Inflammatory macrophage treated with lipopolysaccharide for 1 hour (primary cell): ENCODE results near the gene B3GALT5.

Source experiments
- DNase-seq, 2 donors: peaks; one replicate each; pipeline ENCODE4 v3.0.0-alpha.2; 2020 to 2022

Gene B3GALT5

GRCh38 chr21:39610703-39611102, 2.0 kb upstream of the B3GALT5 start:
- DNase-seq = no peak

DNA sequence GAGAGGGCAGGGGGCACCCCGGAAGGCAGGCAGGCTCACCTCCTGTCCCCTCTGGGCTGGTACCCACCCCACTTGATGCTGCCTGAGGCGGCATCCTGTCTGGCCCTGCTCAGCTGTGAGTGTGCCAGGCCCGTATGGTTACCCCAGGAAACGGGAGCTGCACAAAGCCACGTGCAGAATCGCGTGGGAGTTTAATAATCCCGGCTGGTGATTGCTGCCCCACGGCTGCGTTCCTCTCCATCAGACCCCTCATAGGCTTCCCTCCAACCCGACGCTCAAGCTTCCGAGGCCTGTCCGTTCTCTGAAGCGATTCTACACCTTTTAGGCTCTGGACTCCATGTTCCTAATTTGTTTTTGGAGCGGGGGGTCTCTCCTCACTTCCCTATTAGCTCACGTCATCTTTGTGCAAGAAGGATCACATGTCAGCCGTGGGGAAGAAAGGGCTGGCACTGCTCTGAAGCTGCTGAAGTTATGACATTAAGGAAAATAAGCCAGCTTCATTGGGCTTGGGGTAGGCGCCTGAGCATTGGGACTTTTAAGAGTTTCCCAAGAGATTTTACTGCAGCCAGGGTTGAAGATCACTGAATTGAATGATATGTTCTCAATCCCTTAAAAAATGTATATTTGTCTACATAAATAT, 1.1 kb upstream of the B3GALT5 start:
- peak; percentile 1 to 26 for DNase-seq

GRCh38 chr21:39613041-39613934, 548 bp downstream of the B3GALT5 start:
- DNase-seq = no peak

- DNase-seq = no peak
These were observed 3.6 kb downstream of the B3GALT5 start for GRCh38 chr21:39616211-39616772.

DNA sequence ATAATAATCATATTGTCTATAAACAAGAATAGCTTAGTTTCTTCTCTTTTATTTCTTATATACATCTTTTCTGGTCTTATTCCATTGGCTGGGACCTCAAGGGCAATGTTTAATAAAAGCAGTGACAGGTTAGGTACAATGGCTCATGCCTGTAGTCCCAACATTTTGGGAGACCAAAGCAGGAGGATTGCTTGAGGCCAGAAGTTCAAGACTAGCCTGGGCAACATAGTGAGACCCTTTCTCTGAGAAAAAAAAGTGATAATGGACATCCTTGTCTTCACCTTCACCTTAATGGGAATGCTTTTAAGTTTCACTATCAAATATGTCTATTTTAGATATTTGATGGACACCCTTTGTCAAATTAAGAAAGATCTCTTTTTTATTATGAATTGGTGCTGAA, 8.1 kb downstream of the B3GALT5 start:
- no peak for DNase-seq

- no peak for DNase-seq
These were observed 12.6 kb downstream of the B3GALT5 start for GRCh38 chr21:39625211-39625895.

DNA sequence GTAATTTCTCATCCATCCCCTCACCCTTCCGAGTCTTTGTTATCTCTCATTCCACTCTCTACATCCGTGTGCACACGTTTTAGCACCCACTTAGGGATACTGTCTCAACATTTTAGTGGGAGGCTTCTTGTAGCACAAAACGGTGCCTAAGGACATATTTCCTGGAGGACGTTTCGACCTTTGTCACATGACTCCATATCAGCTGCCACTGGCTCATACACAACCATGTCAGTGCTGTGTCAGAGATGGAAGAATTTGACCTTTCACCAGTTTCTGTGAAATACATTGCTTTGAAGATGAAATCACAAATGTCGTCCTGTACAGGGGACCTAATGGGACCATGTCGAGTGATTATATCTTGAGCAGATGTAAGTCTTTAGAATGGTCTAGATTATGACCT, 15.6 kb downstream of the B3GALT5 start:
- no peak for DNase-seq

- DNase-seq = no peak
These were observed 17.5 kb downstream of the B3GALT5 start for GRCh38 chr21:39630191-39630591.

GRCh38 chr21:39630827-39631226, 18.1 kb downstream of the B3GALT5 start:
- no peak for DNase-seq

DNA sequence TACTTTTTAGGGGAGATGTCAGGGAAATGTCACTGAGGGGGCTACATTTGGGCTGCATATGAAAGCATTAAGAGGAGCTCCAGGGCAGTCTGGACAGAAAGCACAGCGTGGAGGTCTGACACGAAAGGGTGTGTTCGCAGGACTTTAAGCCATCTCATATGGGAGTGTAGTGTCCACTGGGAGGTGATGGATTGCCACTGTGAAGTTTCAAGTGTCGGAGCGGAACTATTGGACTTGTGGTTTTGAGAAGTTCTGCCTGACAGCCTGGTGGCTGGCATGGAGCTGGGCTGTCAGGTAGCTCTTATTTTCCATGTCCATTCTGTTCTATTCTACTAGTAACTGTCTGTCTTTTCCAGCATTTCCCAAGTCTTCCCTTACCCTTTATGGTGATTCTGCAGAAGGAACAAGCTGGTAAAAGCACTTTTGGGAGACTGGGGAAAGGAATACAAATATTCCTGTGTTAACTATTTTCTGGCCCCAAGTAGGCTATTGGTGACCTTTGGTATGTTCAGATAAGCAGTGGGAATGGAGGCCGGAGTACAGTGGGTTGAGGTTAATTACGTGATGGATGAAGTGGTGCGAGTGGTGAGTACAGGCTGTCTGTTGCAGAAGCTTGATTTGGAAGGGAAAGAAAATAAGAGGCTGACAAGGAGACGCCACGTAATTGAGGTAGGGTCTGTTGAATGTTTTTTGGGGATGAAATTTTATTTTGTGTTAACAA, 19.3 kb downstream of the B3GALT5 start:
- no peak for DNase-seq

GRCh38 chr21:39632796-39633442, 20.2 kb downstream of the B3GALT5 start:
- DNase-seq = no peak

GRCh38 chr21:39633770-39634181, 21.0 kb downstream of the B3GALT5 start:
- DNase-seq = no peak

DNA sequence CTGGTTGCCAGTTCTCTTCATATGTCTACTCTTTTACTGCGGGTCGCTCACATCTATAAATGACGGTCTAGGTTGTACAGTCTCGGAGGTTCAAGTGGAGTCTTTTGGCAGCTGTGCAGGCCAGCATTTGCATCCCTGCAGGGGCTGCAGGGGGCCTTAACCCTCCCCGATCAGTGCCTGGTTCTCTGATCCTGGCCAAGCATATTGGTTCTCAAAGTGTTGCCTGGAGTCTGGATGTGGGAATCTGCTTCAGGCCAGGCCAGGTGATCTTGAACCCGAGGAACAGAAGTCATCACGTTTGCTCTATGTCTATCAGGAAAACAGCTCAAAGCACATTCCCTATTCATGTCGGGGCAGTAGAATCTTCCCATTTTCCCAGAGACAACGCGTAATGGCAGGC, 21.8 kb downstream of the B3GALT5 start:
- no peak for DNase-seq

DNA sequence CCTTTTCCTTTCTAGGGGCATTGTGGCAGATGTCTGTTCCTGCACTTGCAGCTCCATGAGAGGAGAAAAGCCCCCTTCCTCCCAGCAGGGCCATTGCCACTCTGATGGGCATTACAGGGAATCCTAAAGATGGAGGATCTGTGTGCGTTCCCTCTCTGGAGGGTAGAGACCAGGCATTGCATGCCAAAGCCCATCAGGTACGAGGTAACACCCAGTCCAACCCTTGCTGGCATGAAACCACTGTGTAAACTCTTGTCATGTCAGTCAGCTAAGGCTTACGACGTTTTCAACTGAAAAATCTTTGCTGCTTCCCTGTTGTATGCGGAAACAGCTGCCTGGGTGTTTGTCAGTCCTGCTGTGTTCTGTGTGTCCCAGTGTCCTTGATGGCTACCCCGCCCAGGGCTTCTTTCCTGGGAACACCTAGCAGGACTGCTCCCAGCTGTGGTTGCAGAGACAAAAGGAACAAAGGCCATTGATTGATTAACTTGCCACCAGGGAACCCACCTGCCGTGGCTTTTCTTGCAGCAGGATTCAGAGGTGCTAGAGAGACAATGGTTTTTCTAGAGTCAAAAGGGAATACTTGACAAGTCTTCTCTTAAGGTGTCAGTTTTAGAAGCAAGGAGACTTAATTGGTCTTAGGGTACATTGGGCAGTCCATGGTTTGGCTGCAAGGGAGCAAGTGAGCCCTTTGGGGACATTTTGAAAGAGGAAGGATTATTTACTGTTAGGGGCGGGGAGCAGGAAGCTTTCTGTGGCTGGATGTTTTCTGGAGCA, 24.6 kb downstream of the B3GALT5 start:
- no peak for DNase-seq

DNA sequence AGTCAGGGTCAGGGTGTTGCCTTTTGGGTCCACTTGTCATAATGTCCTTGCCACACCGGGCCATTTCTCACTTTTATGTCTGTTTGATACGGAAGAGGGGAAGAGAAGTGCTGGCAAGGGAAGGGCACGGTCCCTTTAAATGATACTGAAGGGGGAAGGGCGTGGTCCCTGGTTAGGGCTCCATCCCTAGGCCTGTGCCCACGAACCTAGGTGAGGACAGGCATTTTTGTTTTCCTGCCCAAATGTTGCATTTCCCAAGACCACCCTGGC, 25.2 kb downstream of the B3GALT5 start:
- no peak for DNase-seq

DNA sequence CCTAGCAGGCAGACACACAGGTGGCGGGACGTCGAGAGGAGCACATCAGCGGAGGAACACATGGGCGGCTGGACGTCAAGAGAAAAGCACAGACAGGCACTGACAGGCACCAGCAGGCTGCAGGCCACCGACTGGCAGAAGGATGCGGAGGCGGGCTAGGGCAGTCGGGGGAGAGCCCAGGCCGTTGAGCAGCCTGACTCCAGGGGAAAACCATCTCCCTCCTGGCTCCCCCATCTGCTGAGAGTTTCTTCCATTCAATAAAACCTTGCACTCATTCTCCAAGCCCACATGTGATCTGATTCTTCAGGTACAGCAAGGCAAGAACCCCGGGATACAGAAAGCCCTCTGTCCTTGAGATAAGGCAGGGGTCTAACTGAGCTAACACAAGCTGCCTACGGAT, 25.5 kb downstream of the B3GALT5 start:
- DNase-seq = no peak

GRCh38 chr21:39640754-39641153, 28.0 kb downstream of the B3GALT5 start:
- DNase-seq = no peak

DNA sequence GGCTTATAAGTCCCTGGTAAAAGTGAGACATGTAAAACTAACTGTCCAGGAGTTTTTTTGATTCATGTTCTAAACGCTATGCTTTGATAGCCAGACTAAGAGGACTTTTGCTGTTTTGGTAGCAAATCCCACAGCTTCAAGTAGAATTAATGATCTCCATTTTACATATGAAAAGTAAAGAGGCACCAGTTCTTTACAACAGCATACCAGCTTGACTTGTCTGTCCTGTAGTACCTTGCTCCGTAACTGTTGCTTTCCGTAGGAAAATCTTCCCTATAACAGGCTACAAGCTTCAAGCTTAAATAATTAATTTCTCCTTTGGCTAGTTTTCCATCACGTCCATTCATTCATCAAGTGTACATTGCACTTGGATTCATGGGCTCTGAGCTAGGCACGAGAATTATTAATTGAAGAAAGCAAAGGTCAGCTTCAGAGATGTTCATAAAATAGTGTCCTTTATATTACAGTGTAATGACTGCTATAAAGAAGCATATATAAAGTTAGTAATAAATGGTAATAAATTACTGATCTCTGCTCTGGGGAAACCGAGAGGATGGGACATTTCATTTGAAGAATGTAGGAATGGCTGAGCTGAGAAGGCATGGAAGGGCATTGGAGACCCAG, 29.2 kb downstream of the B3GALT5 start:
- no peak for DNase-seq

DNA sequence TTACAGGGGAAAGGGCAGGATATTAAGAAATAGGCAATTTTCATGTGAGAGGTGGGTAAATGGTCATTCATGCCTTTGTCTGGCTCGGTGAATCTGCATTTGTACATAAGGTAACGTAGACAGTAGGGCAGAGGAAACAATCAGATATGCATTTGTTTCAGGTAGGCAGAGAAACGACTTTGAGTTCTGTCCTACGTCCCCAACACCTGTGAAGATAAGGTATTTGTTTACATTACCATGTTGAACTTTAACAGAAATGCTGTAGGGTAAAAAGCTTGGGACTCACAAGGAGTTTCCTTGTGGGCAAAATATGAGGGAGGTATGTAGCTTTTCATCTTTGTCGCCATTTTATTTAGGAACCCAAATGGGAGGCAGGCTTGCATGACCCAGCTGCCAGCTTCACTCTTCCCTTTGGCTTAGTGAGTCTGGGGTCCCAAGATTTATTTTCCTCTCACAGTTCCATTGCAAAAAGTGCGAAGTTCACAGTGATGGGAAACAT, 31.4 kb downstream of the B3GALT5 start:
- DNase-seq = no peak

DNA sequence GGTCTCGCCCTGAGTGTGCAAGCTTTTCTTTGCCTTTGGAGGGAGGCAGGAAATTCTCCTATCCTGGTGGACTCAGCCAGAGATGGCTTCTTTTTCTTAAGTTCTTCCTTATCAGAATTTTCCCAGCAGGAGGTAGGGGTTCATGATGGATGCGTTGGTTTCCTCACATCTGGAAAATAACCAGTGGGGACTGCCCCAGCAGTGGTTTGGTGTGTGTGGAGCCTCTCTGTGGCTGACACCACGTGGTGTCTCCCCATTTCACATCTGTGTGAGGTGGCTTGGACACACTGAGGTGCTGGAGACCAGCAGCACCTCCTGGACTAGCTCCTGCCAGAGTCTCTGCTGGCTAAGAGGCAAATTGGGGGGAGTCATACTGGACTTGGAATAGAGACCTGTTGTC, 32.6 kb downstream of the B3GALT5 start:
- no peak for DNase-seq

GRCh38 chr21:39647476-39647875, 34.7 kb downstream of the B3GALT5 start:
- DNase-seq = no peak
